Smooth muscle cell (in vitro differentiated cells): ENCODE measurements around the gene MKRN2OS. TPM values are rescaled to one million over a fixed set of nuclear protein-coding genes. Genes with fewer than 3 reads are reported as not detected.

Experiments used
- DNase-seq: peaks from one replicate; lab custom pipeline; 2025; ENCODE audit not compliant: unreplicated experiment; lab: John Stamatoyannopoulos, UW
- H2AFZ ChIP-seq: fragments of 200-600 bp; sonication (generic); 2 replicates; pipeline ENCODE4 v1.6.0; 2016; ENCODE audit warnings: antibody characterized with exemption, low read depth, mild to moderate bottlenecking
- H3F3A ChIP-seq: fragments of 200-600 bp; sonication (generic); 2 replicates; pipeline ENCODE4 v1.6.0; 2017; ENCODE audit warnings: antibody characterized with exemption, low read depth
- H3K27ac ChIP-seq: fragments of 200-600 bp; sonication (generic); 2 replicates; pipeline ENCODE4 v1.5.1; 2016; ENCODE audit warnings: low read depth, mild to moderate bottlenecking
- H3K27me3 ChIP-seq: fragments of 200-600 bp; sonication (generic); 2 replicates; pipeline ENCODE4 v1.6.1; 2016; ENCODE audit warnings: low read depth, mild to moderate bottlenecking
- H3K36me3 ChIP-seq: fragments of 200-600 bp; sonication (generic); 2 replicates; pipeline ENCODE4 v1.5.1; 2016; ENCODE audit warnings: low read depth
- H3K4me1 ChIP-seq: fragments of 200-600 bp; sonication (generic); 2 replicates; pipeline ENCODE4 v1.5.1; 2016; ENCODE audit warnings: low read depth
- H3K4me2 ChIP-seq: fragments of 200-600 bp; sonication (generic); 2 replicates; pipeline ENCODE4 v1.6.0; 2016; ENCODE audit warnings: mild to moderate bottlenecking
- H3K4me3 ChIP-seq: fragments of 200-600 bp; sonication (generic); 2 replicates; pipeline ENCODE4 v1.5.1; 2016; ENCODE audit warnings: mild to moderate bottlenecking
- H3K79me2 ChIP-seq: fragments of 200-600 bp; sonication (generic); 2 replicates; pipeline ENCODE4 v1.6.0; 2016; ENCODE audit warnings: low read depth, mild to moderate bottlenecking
- H3K9ac ChIP-seq: fragments of 200-600 bp; sonication (generic); 2 replicates; pipeline ENCODE4 v1.6.0; 2016; ENCODE audit warnings: low read depth
- H3K9me3 ChIP-seq: fragments of 200-600 bp; sonication (generic); replicated peaks from 2 replicates; pipeline ENCODE4 v1.5.1; 2016; ENCODE audit warnings: low read depth
- H4K20me1 ChIP-seq: fragments of 200-600 bp; sonication (generic); 2 replicates; pipeline ENCODE4 v1.6.0; 2016; ENCODE audit warnings: low read depth
- WGBS: methylation state at CpG from one replicate; pipeline ENCODE4 v1.1.7; 2016; ENCODE audit warnings: low lambda C conversion rate; 5-methylcytosine and 5-hydroxymethylcytosine counted together
- polyA plus RNA-seq: library from polyadenylated mRNA; unstranded; fragments of >200 nt; fragmentation: Nextera tagmentation; extraction: Ambion mirVana; gene quantifications from 2 replicates; pipeline ENCODE4 v1.2.1, GENCODE V29; 2016
- total RNA-seq: library from RNA; depleted of rRNA; stranded (reverse); fragments of >200 nt; gene quantifications from 2 replicates; pipeline ENCODE4 v1.2.3, GENCODE V29; 2014
- TF ChIP-seq, protein P1 (sequence below): fragments of 200-600 bp; sonication (generic); IDR thresholded peaks from 2 replicates; pipeline ENCODE4 v1.5.1; 2017; ENCODE audit warnings: borderline replicate concordance, mild to moderate bottlenecking, antibody characterized with exemption; ENCODE audit not compliant: insufficient read depth, poor library complexity, severe bottlenecking

MKRN2OS gene
- total and polyA plus RNA-seq, 2 experiments from 2014 or later, result not detected

DNA sequence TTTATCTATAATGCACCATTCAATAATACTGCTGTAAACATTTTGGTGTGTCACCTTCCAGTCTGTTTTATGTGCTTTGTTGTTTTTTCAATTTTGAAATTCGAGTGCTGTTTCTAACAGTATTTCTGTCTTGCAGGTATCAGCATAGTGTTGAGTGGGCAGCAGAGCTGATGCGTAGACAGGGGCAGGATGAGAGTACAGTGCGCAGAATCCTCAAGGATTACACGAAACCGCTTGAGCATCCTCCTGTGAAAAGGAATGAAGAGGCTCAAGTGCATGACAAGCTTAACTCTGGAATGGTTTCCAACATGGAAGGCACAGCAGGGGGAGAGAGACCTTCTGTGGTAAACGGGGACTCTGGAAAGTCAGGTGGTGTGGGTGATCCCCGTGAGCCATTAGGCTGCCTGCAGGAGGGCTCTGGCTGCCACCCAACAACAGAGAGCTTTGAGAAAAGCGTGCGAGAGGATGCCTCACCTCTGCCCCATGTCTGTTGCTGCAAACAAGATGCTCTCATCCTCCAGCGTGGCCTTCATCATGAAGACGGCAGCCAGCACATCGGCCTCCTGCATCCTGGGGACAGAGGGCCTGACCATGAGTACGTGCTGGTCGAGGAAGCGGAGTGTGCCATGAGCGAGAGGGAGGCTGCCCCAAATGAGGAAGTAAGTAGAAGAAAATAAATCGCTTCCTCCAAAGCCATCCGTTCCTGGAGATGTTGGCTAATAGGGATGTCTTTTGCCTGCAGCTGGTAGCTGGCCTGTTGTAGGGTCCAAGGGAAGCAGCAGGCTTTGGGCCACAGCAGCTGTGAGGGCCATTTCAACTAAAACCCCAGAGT lies 42.0 kb downstream of the MKRN2OS start:
- Histone ChIP-seq H4K20me1 (no peaks in the 10 kb centered on the region), H2AFZ (no peak overlapping the region), H3K79me2 (no peaks in the 10 kb centered on the region), H3K27me3 (no peaks in the 10 kb centered on the region), H3K36me3 (no peaks in the 10 kb centered on the region), H3K4me1 (no peaks in the 10 kb centered on the region), H3K27ac (no peak overlapping the region), H3K4me3 (no peak overlapping the region), H3K4me2 (no peak overlapping the region), H3K9me3 (no peaks in the 10 kb centered on the region), H3F3A (peaks cover 11% of the 10 kb centered on the region), H3K9ac (no peak overlapping the region)
- TF ChIP-seq, protein P1, sequence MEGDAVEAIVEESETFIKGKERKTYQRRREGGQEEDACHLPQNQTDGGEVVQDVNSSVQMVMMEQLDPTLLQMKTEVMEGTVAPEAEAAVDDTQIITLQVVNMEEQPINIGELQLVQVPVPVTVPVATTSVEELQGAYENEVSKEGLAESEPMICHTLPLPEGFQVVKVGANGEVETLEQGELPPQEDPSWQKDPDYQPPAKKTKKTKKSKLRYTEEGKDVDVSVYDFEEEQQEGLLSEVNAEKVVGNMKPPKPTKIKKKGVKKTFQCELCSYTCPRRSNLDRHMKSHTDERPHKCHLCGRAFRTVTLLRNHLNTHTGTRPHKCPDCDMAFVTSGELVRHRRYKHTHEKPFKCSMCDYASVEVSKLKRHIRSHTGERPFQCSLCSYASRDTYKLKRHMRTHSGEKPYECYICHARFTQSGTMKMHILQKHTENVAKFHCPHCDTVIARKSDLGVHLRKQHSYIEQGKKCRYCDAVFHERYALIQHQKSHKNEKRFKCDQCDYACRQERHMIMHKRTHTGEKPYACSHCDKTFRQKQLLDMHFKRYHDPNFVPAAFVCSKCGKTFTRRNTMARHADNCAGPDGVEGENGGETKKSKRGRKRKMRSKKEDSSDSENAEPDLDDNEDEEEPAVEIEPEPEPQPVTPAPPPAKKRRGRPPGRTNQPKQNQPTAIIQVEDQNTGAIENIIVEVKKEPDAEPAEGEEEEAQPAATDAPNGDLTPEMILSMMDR, result no peak
- 94% methylated on average over 18 of the region's 18 CpGs for WGBS
- no peak for DNase-seq

DNA sequence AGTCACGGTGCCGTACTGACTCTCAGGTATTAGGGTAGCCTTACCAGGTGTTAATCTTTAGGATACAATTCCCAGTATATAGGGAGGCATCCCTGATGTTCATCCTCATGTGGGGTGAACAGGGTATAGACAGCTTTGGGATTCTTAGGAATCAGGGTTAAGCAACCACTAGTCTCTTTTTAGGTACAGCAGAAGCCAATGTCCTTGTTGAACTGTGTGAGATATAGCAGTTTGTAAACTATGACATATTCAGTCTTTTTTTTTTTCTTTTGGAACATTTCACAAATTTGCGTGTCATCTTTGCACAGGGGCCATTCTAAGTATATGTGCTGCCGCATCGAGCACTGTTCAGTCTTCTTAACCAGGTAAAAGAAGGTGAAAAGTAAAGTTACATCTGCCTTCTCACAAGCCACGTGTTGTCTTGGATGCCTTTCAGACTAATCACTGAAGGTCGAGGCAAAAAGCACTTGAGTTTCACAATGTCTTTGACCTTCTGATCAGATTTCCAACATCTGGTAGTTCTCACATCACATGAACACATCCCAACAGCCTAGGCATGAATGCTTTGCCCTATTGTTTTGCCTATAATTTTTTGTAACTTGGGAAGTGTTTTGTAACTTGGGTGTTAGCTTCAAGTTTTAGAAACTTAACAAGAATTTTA lies 43.8 kb downstream of the MKRN2OS start:
- no peak for DNase-seq
- no peak overlapping the region for H2AFZ ChIP-seq
- H3K79me2 ChIP-seq, result no peaks in the 10 kb centered on the region
- H4K20me1 ChIP-seq, result no peaks in the 10 kb centered on the region
- no peak overlapping the region for H3K4me3 ChIP-seq
- TF ChIP-seq, protein P1, result no peak
- H3K4me2 ChIP-seq, result no peak overlapping the region
- no peaks in the 10 kb centered on the region for H3K9me3 ChIP-seq
- H3K36me3 ChIP-seq, result no peaks in the 10 kb centered on the region
- no peaks in the 10 kb centered on the region for H3F3A ChIP-seq
- H3K9ac ChIP-seq, result no peak overlapping the region
- H3K4me1 ChIP-seq, result no peaks in the 10 kb centered on the region
- no peaks in the 10 kb centered on the region for H3K27me3 ChIP-seq
- 82% methylated on average over 7 of the region's 7 CpGs for WGBS
- H3K27ac ChIP-seq, result no peak overlapping the region

DNA sequence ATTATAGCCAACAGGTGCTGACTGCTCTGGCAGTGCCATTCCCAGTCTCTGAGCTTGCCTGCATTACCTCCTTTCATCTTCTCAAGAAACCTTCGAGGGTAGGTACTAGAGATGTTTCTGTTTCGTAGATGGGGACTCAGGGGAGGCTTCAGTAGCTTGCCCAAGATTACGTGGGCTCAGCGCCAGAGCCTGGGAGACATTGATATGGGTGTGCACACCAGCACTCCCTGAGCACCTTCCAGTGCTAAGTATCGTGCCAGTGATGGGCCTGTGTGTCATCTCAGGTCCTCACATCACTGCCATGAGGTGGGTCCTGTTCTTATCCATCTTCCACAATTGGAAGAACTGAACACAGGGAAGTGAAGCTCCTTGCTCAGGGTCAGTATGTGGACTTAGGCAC lies 45.8 kb downstream of the MKRN2OS start:
- Histone ChIP-seq H3K27ac (no peak overlapping the region), H3F3A (no peaks in the 10 kb centered on the region), H3K79me2 (no peaks in the 10 kb centered on the region), H4K20me1 (no peaks in the 10 kb centered on the region), H3K9me3 (no peaks in the 10 kb centered on the region), H3K4me3 (no peak overlapping the region), H3K4me1 (no peaks in the 10 kb centered on the region), H3K27me3 (no peaks in the 10 kb centered on the region), H3K4me2 (no peak overlapping the region), H3K36me3 (no peaks in the 10 kb centered on the region), H3K9ac (no peak overlapping the region), H2AFZ (no peak overlapping the region)
- DNase-seq, result no peak
- WGBS, result 99% methylated on average over 5 of the region's 5 CpGs
- TF ChIP-seq, protein P1, result no peak
